ENCODE measurements around the gene TAF1C. TPM values are rescaled to one million over a fixed set of nuclear protein-coding genes. Genes with fewer than 3 reads are reported as not detected.
A peak's percentile ranks its signal among the peaks of the same experiment; 100 is the strongest.

Gene TAF1C
- polyA plus RNA-seq, 2 of the 4 experiments (the other 2 are of a cell fraction): 13.2 to 38.6 TPM

GRCh38 chr16:84159007-84159406 is 27.9 kb downstream of the TAF1C start:
- ChIA-PET CTCF (no interaction called here), POLR2A (no interaction called here)
- Histone ChIP-seq H3K4me2 (no peak overlapping the region), H3K27ac (no peak overlapping the region), H3K9me3 (no peaks in the 10 kb centered on the region), H3K4me1 (no peaks in the 10 kb centered on the region), H3K4me3 (no peak overlapping the region)
- WGBS (ENCODE audit: missing lambda C conversion rate): 58% methylated on average over 9 of the region's 9 CpGs
- ATAC-seq (no peak), FAIRE-seq (no peak), DNase-seq (ENCODE audit: low read depth in 1 of 2, low spot score in 1 of 2) (no peak)
- no peak for TF ChIP-seq HES2 (IDR thresholded peaks at IDR 0.05)
- TF ChIP-seq CHD4 (IDR thresholded peaks at IDR 0.05; ENCODE audit: borderline replicate concordance): no peak
- no peak for TF ChIP-seq TP53 (CRISPR knock-in tag; IDR thresholded peaks at IDR 0.05)
- TF ChIP-seq ZNF302 (CRISPR knock-in tag; IDR thresholded peaks at IDR 0.05): no peak
- TF ChIP-seq RCOR1 (IDR thresholded peaks at IDR 0.05; ENCODE audit: low read depth, low read length): no peak
- no peak for TF ChIP-seq KDM5A (IDR thresholded peaks at IDR 0.05)
- no peak for TF ChIP-seq HMGXB4 (CRISPR knock-in tag; IDR thresholded peaks at IDR 0.05; ENCODE audit: borderline replicate concordance)
- TF ChIP-seq REST (IDR thresholded peaks at IDR 0.05): no peak

GRCh38 chr16:84156342-84156784 is 30.5 kb downstream of the TAF1C start:
- DNase-seq (ENCODE audit: low read depth in 1 of 2, low spot score in 1 of 2) (no peak), ATAC-seq (peak in 1 of 2 experiments; percentile 65; a peak in 2 of 6 replicates), FAIRE-seq (no peak)
- POLR2A ChIA-PET: interaction anchor here (0.7 to 1.2 kb wide), 2 partner anchors 31 to 75 kb away, joined by 3 to 5 read pairs; partner anchors contain the start of gene TAF1C
- Histone ChIP-seq H3K4me1 (no peaks in the 10 kb centered on the region), H3K9me3 (no peaks in the 10 kb centered on the region), H3K4me3 (no peak overlapping the region), H3K27ac (no peak overlapping the region), H3K4me2 (no peak overlapping the region)
- TF ChIP-seq HOXB5 (CRISPR knock-in tag; IDR thresholded peaks at IDR 0.05) (no peak), FOSL2 (IDR thresholded peaks at IDR 0.05) (no peak), FOSL2 (CRISPR knock-in tag; IDR thresholded peaks at IDR 0.05) (peak; percentile 61)
- 35% methylated on average over 5 of the region's 5 CpGs for WGBS (ENCODE audit: missing lambda C conversion rate)
- CTCF ChIA-PET: interaction anchor here (0.9 to 2.7 kb wide), 6 partner anchors 9 to 72 kb away, joined by 3 to 11 read pairs (median 4); partner anchors contain the start of gene TAF1C

GRCh38 chr16:84155771-84156170 is 31.1 kb downstream of the TAF1C start:
- CTCF ChIA-PET: interaction anchor here (0.6 to 2.7 kb wide), 5 partner anchors 20 to 71 kb away, joined by 3 to 11 read pairs (median 4); partner anchors contain the start of gene TAF1C
- 75% methylated on average over 6 of the region's 6 CpGs for WGBS (ENCODE audit: missing lambda C conversion rate)

More at GRCh38 chr16:84155771-84156170, 31.1 kb downstream of the TAF1C start:
- H3K4me1 ChIP-seq: no peaks in the 10 kb centered on the region
- DNase-seq (ENCODE audit: low read depth in 1 of 2, low spot score in 1 of 2): no peak
- TF ChIP-seq USF2 (IDR thresholded peaks at IDR 0.05) (no peak), RARB (CRISPR knock-in tag; IDR thresholded peaks at IDR 0.05) (no peak), ZFP36 (IDR thresholded peaks at IDR 0.05; ENCODE audit: borderline replicate concordance, partially characterized antibody) (no peak), HOXB13 (CRISPR knock-in tag; IDR thresholded peaks at IDR 0.05; ENCODE audit: low read depth) (no peak), MAX (IDR thresholded peaks at IDR 0.05) (no peak), CBX2 (IDR thresholded peaks at IDR 0.05; ENCODE audit: borderline replicate concordance, low read depth) (no peak), SMC3 (IDR thresholded peaks at IDR 0.05) (no peak), EHMT2 (IDR thresholded peaks at IDR 0.05; ENCODE audit: low read depth) (no peak), KDM5A (IDR thresholded peaks at IDR 0.05) (no peak), CTCF (IDR thresholded peaks at IDR 0.05) (no peak), JUN (IDR thresholded peaks at IDR 0.05) (no peak), HOXB5 (CRISPR knock-in tag; IDR thresholded peaks at IDR 0.05) (no peak), ZNF302 (CRISPR knock-in tag; IDR thresholded peaks at IDR 0.05) (no peak), FOXS1 (CRISPR knock-in tag; IDR thresholded peaks at IDR 0.05) (no peak), BHLHE40 (IDR thresholded peaks at IDR 0.05; ENCODE audit: low read depth, low read length) (no peak)
- POLR2A ChIA-PET: interaction anchor here (1.2 kb wide), 1 partner anchor 31 kb away, joined by 5 read pairs; the partner anchor contains the start of gene TAF1C
- FAIRE-seq: no peak
- H3K9me3 ChIP-seq: no peaks in the 10 kb centered on the region
- H3K27ac ChIP-seq: no peak overlapping the region
- H3K4me2 ChIP-seq: no peak overlapping the region
- no peak for ATAC-seq
- no peak overlapping the region for H3K4me3 ChIP-seq
